Right kidney (tissue), 1 donor: ENCODE results near the gene CLASP1.
"Not testable (repeated sequence)": the region's sequence is repeated elsewhere in the genome, so short reads cannot be mapped to it uniquely, and the experiment has no call there.

Experiments
- DNase-seq: peaks from one replicate; pipeline ENCODE4 v3.0.0-alpha.2; 2016

CLASP1 gene

GRCh38 chr2:121471532-121472469, 177.5 kb downstream of the CLASP1 start:
- DNase-seq = no peak

DNA sequence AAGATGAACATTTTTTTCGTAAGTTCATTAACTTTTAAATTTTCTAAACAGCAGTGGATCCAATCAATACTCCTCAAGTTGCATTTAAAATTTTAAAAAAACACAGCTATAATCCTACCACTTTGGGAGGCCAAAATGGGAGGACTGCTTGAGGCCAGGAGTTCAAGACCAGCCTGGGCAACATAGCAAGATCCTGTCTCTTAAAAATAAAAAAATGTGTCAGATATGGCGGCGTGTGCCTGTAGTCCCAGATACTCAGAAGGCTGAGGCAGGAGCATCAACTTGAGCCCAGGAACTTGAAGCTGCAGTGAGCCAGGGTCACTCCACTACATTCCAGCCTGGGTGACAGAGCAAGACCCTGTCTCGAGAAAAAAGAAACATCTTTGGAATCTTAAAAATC, 178.3 kb downstream of the CLASP1 start:
- DNase-seq = no peak

DNA sequence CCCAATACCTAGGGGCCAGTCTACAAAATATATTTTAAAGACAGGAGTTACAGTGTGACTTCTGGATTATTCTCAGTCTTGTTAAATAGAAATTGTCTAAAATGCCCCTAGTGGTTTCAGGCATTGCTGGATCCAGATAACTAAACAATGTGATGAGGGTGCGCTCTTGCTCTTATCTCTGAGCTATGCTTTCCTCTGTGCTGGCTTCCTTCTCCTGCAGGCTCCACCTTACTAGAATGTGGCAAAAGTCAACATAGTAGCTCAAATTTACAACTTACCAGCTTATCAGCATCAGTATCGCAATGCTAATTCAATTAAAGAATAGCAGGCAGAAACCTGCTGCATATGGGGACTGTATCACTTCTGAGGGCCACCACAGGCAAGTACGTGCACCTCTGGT, 179.9 kb downstream of the CLASP1 start:
- no peak for DNase-seq

DNA sequence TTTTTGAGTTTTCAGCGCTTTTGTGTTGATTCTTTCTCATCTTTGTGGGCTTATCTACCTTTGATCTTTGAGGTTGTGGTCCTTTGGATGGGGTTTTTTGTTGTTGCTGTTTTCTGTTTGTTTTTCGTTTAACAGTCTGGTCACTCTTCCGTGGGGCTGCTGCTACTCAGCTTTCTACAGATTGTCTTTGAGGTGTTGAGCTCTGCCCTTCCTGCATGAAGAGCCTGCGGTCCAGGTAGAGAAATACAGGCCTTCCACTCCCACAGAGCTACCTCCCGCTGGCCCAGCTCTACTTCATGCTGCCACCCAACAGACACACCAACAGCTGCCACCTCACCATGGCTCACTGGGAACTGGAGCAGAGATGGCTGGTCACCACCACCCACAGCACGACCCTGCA, 180.3 kb downstream of the CLASP1 start:
- no peak for DNase-seq

GRCh38 chr2:121459291-121459690, 190.0 kb downstream of the CLASP1 start:
- no peak for DNase-seq

DNA sequence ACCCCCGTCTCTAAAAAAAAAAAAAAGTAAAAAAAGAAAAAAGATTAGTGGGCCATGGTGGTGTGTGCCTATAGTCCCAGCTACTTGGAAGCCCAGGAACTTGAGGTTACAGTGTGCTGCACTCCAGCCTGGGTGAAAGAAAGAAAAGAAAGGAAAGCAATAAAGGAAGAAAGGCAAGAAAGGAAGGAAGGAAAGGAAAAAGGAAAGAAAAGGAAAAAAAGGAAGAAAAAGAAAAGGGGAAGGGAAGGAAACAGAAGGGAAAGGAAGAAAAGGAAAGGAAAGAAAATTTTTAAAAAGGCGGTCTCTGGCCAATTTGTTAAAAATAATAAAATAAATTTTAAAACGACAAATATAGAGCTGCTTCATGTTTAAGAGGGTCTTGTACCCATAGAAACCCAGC, 192.9 kb downstream of the CLASP1 start:
- DNase-seq = no peak

- no peak for DNase-seq
These were observed 193.8 kb downstream of the CLASP1 start for GRCh38 chr2:121455446-121455845.

DNA sequence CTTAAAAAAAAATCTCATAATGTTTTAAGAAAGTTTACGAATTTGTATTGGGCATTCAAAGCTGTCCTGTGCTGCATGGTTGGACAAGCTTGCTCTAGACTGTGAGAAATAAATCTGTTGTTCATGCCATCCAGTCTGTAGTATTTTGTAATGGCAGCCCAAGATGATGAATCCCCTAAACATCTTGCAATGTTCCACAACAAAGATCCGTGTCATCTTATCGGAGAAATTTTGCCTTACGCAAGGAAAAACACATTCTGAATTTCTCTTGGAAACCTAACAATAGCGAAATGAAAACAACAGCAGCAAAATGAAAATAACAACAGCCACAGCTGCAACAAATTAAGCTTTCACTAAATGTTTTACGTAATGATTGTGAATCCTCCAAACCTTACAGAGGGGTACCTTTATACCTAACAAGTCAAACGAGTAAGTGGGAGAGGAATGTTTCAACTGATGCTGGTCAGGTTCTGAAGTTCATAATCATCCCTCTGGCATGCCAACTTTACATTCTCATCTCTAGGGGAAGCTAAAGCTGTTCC, 194.6 kb downstream of the CLASP1 start:
- no peak for DNase-seq

DNA sequence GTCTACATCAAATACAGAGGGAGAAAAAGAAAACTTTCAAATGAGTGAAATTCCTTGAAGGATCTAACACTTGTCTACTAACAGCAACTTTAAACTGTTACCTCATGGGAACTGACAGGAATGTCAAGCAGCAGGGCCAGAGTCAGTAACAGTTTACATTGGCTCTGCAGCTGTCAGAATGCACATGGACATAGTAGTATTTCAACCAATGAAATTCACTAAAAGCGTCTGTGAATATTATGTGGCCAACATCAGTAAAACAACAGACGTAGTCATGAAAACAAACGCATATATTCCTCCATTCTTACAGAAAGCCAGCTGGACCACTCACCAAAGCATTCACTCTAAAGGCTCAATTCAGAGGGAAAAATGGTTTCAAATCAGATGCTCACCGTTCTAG, 197.9 kb downstream of the CLASP1 start:
- no peak for DNase-seq

DNA sequence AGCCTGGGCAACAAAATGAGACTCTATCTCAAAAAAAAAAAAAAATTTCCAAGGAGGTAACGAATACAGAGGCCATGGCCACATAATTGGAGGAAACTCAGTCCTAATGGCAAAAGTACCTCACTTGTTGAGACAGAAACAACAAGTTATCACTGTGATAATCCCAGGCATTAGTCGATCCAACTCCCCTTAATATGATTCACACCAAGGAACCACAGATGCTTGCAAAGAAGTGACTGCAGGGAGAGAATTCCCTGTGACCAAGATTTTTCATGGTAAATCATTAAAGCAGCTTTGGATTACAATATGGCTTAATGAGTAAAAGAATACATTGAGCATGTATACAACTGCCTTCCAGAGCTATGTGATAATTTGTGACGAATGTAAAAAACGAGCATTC, 199.0 kb downstream of the CLASP1 start:
- DNase-seq = no peak

- DNase-seq = no peak
These were observed 202.5 kb downstream of the CLASP1 start for GRCh38 chr2:121446647-121447241.

- no peak for DNase-seq
These were observed 206.4 kb downstream of the CLASP1 start for GRCh38 chr2:121442889-121443288.

GRCh38 chr2:121438290-121438689, 211.0 kb downstream of the CLASP1 start:
- DNase-seq = not testable (repeated sequence)

DNA sequence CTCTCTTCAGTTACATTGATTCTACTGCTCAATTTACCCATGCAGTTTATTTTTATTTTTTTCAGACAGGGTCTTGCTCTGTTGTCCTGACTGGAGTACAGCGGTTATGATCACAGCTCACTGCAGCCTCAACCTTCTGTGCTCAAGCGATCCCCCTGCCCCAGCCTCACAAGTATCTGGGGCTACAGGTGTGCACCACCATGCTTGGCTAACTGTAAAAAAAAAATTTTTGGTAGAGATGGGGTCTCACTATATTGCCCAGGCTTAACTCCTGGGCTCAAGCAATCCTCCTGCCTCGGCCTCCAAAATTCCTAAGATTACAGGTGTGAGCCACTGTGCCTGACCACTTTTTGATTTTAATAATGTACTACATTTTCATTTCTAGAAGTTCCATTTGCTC, 212.3 kb downstream of the CLASP1 start:
- no peak for DNase-seq

DNA sequence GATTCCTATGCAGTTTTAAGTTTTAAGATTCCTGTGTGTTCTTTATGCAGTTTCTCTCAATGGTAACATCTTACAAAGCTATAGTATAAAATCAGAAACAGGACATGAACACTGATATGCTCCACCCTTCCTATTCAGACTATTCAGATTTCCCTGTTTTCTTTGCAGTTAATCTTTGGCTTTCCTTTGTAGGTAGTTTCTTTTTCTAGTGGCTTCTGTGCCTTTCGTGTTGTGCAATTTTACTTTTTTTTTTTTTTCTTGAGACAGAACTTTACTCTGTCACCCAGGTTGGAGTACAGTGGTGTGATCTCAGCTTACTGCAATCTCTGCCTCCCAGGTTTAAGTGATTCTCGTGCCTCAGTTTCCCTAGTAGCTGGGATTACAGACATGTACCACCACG, 213.5 kb downstream of the CLASP1 start:
- no peak for DNase-seq

GRCh38 chr2:121431214-121431613, 218.0 kb downstream of the CLASP1 start:
- no peak for DNase-seq

DNA sequence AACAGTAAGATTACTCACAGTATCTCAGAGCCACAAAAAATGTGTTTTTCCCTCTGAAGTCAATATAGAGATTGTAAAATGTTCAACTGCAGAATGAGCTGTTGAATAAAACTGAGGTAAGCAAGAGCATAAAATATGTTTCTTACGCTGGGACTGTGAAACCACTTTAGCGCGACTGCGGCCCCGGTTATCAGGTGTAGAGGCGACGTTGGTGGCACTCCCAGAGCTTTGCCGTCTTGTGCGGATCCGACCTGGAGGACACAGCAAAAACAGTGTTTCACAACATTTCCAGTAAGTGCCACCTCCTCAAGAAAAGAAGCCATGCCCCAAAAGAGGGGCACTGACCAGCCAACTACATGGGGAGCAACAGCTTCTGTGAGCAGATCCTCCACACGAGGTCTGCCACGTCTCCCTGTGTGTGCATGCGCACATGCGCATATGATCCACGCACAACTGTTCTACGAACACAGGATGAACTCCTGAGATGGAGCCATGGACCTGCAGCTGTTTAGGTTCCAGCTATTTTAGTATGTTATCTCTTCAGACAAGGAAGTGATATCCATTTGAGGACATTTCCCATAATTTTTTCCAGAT, 219.2 kb downstream of the CLASP1 start:
- no peak for DNase-seq

- DNase-seq = no peak
These were observed 220.0 kb downstream of the CLASP1 start for GRCh38 chr2:121429119-121429903.

GRCh38 chr2:121427187-121427689, 222.0 kb downstream of the CLASP1 start:
- no peak for DNase-seq

- no peak for DNase-seq
These were observed 228.8 kb downstream of the CLASP1 start for GRCh38 chr2:121420486-121420885.

DNA sequence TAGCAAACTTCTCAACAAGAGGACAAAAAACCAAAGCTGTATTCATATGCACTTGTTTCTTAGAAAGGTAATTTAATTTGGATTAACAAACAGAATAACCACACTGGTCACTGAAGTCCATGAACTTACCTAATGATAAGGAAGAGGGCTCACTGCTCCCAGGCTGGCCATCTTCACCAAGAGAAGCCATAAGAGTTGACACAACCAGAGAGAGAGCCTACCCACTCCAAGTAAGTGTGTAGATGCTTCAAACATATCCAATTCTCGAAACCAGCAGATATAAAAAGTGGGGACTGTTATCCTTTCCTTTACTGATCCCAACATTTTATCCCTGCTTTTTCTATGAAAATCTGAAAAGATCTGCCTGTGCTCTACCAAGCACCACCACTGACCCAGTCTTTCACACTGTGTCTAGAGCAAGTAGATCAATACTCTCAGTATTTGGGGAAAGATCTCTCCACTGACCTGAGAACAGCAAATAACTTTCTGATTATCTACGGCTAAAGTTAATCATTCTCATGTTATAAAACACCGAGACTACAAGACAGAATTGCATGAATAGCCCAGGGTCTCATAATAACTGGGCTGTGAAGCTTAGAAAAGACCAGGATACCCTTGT, 230.1 kb downstream of the CLASP1 start:
- no peak for DNase-seq
